ENCODE measurements around the gene PTPRN2.
"Not testable (repeated sequence)": the region's sequence is repeated elsewhere in the genome, so short reads cannot be mapped to it uniquely, and the experiment has no call there.

Gene PTPRN2

GRCh38 chr7:157596026-157596425 lies 991.6 kb downstream of the PTPRN2 start:
- no peak for DNase-seq
- in situ Hi-C loops (cut with MboI; ENCODE audit: low pct_unique_long_range_greater_than_20kb, low sequenced_read_pairs) = no loop called here

- no peak for DNase-seq
- in situ Hi-C loops (cut with MboI; ENCODE audit: low pct_unique_long_range_greater_than_20kb, low sequenced_read_pairs) = no loop called here
These were observed 992.4 kb downstream of the PTPRN2 start for GRCh38 chr7:157595086-157595855.

- in situ Hi-C loops (cut with MboI; ENCODE audit: low pct_unique_long_range_greater_than_20kb, low sequenced_read_pairs) = no loop called here
- no peak for DNase-seq
These were observed 993.3 kb downstream of the PTPRN2 start for GRCh38 chr7:157594306-157594705.

- DNase-seq = no peak
- in situ Hi-C loops (cut with MboI; ENCODE audit: low pct_unique_long_range_greater_than_20kb, low sequenced_read_pairs) = no loop called here
These were observed 994.1 kb downstream of the PTPRN2 start for GRCh38 chr7:157593541-157593940.

GRCh38 chr7:157592636-157593320 lies 994.8 kb downstream of the PTPRN2 start:
- in situ Hi-C loops (cut with MboI; ENCODE audit: low pct_unique_long_range_greater_than_20kb, low sequenced_read_pairs); DNase-seq: not testable (repeated sequence)

- no peak for DNase-seq
- in situ Hi-C loops (cut with MboI; ENCODE audit: low pct_unique_long_range_greater_than_20kb, low sequenced_read_pairs) = no loop called here
These were observed 997.1 kb downstream of the PTPRN2 start for GRCh38 chr7:157590526-157590925.

- in situ Hi-C loops (cut with MboI; ENCODE audit: low pct_unique_long_range_greater_than_20kb, low sequenced_read_pairs) = no loop called here
- DNase-seq = no peak
These were observed 997.9 kb downstream of the PTPRN2 start for GRCh38 chr7:157589680-157590079.

- in situ Hi-C loops (cut with MboI; ENCODE audit: low pct_unique_long_range_greater_than_20kb, low sequenced_read_pairs) = no loop called here
- no peak for DNase-seq
These were observed 999.6 kb downstream of the PTPRN2 start for GRCh38 chr7:157587805-157588560.

GRCh38 chr7:157587051-157587804 lies 1000.4 kb downstream of the PTPRN2 start:
- in situ Hi-C loops (cut with MboI; ENCODE audit: low pct_unique_long_range_greater_than_20kb, low sequenced_read_pairs) = no loop called here
- no peak for DNase-seq

- in situ Hi-C loops (cut with MboI; ENCODE audit: low pct_unique_long_range_greater_than_20kb, low sequenced_read_pairs) = no loop called here
- DNase-seq = no peak
These were observed 1001.1 kb downstream of the PTPRN2 start for GRCh38 chr7:157586426-157586955.

GRCh38 chr7:157585113-157585861 lies 1002.3 kb downstream of the PTPRN2 start:
- no peak for DNase-seq
- in situ Hi-C loops (cut with MboI; ENCODE audit: low pct_unique_long_range_greater_than_20kb, low sequenced_read_pairs) = no loop called here

GRCh38 chr7:157584420-157584819 lies 1003.2 kb downstream of the PTPRN2 start:
- in situ Hi-C loops (cut with MboI; ENCODE audit: low pct_unique_long_range_greater_than_20kb, low sequenced_read_pairs) = no loop called here
- DNase-seq = no peak

- in situ Hi-C loops (cut with MboI; ENCODE audit: low pct_unique_long_range_greater_than_20kb, low sequenced_read_pairs) = no loop called here
- DNase-seq = no peak
These were observed 1005.9 kb downstream of the PTPRN2 start for GRCh38 chr7:157581740-157582139.

- no peak for DNase-seq
These were observed 1007.3 kb downstream of the PTPRN2 start for GRCh38 chr7:157580324-157580723.

GRCh38 chr7:157579425-157579824 lies 1008.2 kb downstream of the PTPRN2 start:
- no peak for DNase-seq
- in situ Hi-C loops (cut with MboI; ENCODE audit: low pct_unique_long_range_greater_than_20kb, low sequenced_read_pairs) = no loop called here

More at GRCh38 chr7:157580324-157580723, 1007.3 kb downstream of the PTPRN2 start:
- in situ Hi-C loops (cut with MboI; ENCODE audit: low pct_unique_long_range_greater_than_20kb, low sequenced_read_pairs) = no loop called here

- in situ Hi-C loops (cut with MboI; ENCODE audit: low pct_unique_long_range_greater_than_20kb, low sequenced_read_pairs) = no loop called here
- DNase-seq = no peak
These were observed 1009.8 kb downstream of the PTPRN2 start for GRCh38 chr7:157577796-157578339.

GRCh38 chr7:157577061-157577460 lies 1010.6 kb downstream of the PTPRN2 start:
- no peak for DNase-seq

GRCh38 chr7:157576415-157576814 lies 1011.2 kb downstream of the PTPRN2 start:
- DNase-seq = no peak
- in situ Hi-C loops (cut with MboI; ENCODE audit: low pct_unique_long_range_greater_than_20kb, low sequenced_read_pairs) = no loop called here

More at GRCh38 chr7:157577061-157577460, 1010.6 kb downstream of the PTPRN2 start:
- in situ Hi-C loops (cut with MboI; ENCODE audit: low pct_unique_long_range_greater_than_20kb, low sequenced_read_pairs) = no loop called here
